Esophagus muscularis mucosa (tissue), 3 donors: ENCODE results near the gene ANKRD35.

ENCODE experiments used
- CTCF ChIP-seq, 3 experiments: fragments of 200-600 bp in 2 of 3; fragments of 450-650 bp in 1 of 3; sonication (generic) in 2 of 3; IDR thresholded peaks; one replicate each; pipeline ENCODE4 v1.5.1; 2017 to 2019; ENCODE audit warnings: antibody characterized with exemption in 3 of 3, mild to moderate bottlenecking in 2 of 3, moderate library complexity in 1 of 3
- POLR2AphosphoS5 ChIP-seq, 2 donors: sonication (generic); formaldehyde crosslinking; IDR thresholded peaks; one replicate each; pipeline ENCODE4 v1.6.1; 2017; ENCODE audit warnings: antibody characterized with exemption in 2 of 2

GRCh38 chr1:145898756-145899155, 13.1 kb upstream of the ANKRD35 start:
- TF ChIP-seq CTCF (IDR thresholded peaks at IDR 0.05) (no peak), POLR2AphosphoS5 (IDR thresholded peaks at IDR 0.05) (no peak)
